ENCODE data around the gene TMEM154.
"Not testable (repeated sequence)": the region's sequence is repeated elsewhere in the genome, so short reads cannot be mapped to it uniquely, and the experiment has no call there.

TMEM154 gene

GRCh38 chr4:152666946-152667345, 12.9 kb downstream of the TMEM154 start:
- DNase-seq (ENCODE audit: low read depth), result no peak

DNA sequence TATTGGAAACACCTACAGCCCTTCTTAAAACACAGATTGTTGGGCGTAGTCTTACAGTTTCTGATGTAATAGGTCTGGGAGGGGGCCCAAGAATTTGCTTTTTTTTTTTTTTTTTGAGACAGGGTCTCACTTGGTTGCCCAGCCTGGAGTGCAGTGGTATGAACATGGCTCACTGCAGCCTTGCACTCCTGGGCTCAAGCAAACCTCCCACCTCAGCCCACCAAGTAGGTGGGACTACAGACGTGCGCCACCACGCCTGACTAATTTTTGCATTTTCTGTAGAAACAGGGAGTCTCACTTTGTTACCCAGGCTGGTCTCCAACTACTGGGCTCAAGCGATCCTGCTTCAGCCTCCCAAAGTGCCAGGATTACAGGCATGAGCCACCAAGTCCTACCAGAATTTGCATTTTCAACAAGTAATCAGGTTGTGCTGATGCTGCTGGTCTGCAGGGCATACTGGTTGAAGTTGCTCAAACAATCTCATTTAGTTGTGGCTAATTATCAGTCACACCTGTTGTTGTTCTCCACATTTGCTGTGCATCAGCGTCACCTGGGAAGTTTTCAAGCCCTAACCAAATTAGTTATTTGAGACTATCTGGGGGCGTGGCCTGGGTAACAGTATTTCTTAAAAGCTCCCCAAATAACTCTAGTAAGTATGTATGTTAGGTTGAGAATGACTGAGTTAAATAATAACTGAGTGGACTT, 14.0 kb downstream of the TMEM154 start:
- DNase-seq (ENCODE audit: low read depth), result no peak

DNA sequence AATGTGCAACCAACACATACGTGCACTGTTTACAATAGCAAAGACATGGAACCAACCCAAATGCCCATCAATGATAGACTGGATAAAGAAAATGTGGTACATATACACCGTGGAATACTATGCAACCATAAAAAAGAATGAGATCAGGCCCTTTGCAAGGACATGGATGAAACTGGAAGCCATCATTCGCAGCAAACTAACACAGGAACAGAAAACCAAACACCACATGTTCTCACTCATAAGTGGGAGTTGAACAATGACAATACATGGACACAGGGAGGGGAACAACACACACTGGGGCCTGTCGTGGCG, 15.8 kb downstream of the TMEM154 start:
- not testable (repeated sequence) for DNase-seq (ENCODE audit: low read depth)

GRCh38 chr4:152663203-152664066, 16.4 kb downstream of the TMEM154 start:
- no peak for DNase-seq (ENCODE audit: low read depth)

- no peak for DNase-seq (ENCODE audit: low read depth)
Observed at GRCh38 chr4:152661649-152662048, 18.1 kb downstream of the TMEM154 start.

GRCh38 chr4:152660526-152660925, 19.3 kb downstream of the TMEM154 start:
- no peak for DNase-seq (ENCODE audit: low read depth)

DNA sequence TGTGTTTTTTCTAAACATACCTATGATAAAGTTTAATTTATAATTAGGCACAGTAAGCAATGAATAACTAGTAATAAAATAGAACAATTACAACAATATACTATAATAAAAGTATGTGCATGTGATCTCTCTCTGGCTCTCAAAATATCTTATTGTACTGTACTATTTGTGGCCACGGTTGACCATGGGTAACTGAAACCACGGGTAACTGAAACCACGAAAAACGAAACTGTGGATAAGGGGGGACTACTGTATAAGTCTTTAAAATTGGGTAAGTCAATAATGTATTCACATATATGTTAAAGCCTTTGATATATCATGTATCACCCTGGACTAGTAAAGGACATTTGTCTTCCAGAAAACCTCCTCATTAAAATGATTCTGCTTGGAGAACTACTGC, 20.0 kb downstream of the TMEM154 start:
- DNase-seq (ENCODE audit: low read depth), result no peak

- DNase-seq (ENCODE audit: low read depth), result no peak
Observed at GRCh38 chr4:152657657-152658056, 22.1 kb downstream of the TMEM154 start.

DNA sequence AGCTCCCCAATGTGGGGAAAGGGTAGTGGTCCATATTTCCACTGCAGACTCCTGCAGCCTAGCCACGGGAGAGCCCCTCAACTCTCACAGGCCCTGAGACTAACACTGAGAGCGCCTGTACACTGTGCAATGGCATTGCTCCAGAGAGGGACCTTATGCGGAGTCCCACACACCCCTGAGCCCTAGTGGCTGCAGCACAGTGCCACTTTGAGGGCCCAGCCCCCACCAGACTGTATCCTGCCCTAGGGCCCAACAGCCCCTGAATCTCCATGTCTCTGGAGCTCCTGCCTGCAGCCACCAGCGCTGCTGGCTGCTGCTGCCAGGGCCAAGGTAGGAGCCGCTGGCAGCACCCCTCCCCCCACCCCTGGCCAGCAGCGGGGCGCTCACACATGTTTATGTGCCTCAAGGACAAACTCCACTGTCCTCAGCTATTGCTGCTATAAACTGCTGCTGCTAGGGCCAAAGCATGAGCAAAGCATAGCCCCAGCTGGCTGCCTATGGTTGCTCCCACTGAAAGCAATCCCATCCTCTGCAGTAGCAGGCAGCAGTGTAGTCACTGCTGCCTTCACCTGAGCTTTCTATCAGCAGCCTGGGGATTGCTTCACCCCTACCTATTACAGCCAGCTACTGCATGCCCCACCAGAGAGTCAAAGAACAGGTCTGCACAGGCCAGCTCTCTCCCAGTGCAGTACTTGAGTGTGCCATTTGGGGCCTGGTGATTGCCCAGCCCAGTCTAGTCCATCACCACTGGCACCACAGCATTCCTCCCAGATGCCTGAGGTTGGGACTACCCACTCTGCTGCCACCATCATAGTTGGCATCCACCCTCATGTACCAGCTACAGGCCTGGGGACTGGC, 24.3 kb downstream of the TMEM154 start:
- DNase-seq (ENCODE audit: low read depth), result no peak

DNA sequence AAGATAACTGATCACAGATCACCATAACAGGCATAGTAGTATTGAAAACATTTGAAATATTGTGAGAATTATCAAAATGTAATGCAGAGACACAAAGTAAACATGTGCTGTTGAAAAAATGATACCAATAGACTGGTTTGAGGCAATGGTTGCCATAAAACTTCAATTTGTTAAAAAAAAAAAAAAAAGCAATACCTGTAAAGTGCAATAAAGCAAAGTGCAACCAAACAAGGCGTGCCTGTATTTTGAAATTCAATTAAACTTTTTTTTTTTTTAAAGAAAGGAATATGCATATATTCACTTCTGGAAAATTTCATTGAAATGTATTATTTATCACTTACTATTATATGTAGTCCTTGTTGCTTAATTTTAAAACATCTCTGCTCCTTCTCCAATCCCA, 27.7 kb downstream of the TMEM154 start:
- DNase-seq (ENCODE audit: low read depth), result no peak

GRCh38 chr4:152651473-152652060, 28.2 kb downstream of the TMEM154 start:
- DNase-seq (ENCODE audit: low read depth), result no peak

DNA sequence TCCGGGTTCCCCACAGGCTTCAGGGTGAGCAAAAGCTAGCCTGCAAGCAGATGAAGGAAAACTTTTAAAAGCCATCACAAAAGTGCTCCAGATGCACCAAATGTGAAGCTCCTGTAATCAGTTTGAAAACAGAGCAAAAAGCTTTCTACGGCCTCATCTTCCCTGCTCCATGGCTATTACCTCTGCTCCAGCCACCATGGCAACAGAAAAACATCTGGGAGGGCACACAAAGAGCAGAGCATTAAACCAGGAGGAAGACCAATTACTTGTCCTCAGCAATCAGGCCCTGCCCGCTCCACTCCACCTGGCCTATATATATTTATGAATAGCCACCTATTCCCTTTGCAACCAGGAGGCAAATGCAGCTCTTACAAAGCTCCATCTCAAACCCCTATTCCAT, 33.6 kb downstream of the TMEM154 start:
- no peak for DNase-seq (ENCODE audit: low read depth)

GRCh38 chr4:152644130-152644529, 35.7 kb downstream of the TMEM154 start:
- DNase-seq (ENCODE audit: low read depth), result no peak

DNA sequence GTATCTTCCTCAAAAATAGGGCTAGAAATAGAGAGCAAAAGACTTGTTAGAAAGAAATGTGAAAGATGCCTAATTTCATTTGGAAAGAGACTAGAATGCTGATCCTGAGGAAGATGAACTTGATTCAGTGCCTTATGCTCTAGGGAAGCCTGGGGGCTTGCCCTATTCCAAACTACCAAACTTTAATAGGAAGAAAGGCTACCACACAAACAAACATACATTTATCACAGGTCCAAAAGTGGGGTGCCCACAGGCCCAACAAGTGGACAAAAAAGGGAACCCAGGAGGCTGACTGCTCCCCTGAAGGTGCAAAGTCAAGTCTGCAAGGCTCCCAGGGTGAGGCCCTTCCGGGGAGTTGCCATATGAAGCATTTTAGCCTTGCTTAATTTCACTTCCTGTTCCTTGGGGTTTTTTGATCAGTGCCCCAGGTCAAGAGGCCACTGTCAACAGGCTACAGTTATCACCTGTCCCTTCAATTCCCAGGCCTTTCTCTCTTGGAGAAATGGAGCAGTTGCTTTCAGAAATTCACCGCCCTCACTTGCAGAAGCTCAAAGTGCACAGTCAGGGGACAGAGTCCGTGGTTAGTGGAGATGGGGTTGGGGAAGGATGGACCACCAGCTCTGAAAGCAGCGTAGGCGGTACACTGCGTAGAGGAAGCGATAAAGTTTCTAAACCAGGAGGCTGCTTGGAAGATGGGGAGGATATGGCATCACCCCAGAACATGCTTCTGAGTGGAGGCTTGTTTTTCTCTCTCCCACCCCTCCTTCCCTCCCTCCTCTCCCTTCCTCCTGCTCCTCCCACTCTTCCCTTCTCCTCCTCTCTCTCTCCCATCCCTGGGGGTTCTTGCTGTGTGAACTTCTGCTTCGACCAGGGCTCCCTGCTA, 36.4 kb downstream of the TMEM154 start:
- DNase-seq (ENCODE audit: low read depth), result no peak

DNA sequence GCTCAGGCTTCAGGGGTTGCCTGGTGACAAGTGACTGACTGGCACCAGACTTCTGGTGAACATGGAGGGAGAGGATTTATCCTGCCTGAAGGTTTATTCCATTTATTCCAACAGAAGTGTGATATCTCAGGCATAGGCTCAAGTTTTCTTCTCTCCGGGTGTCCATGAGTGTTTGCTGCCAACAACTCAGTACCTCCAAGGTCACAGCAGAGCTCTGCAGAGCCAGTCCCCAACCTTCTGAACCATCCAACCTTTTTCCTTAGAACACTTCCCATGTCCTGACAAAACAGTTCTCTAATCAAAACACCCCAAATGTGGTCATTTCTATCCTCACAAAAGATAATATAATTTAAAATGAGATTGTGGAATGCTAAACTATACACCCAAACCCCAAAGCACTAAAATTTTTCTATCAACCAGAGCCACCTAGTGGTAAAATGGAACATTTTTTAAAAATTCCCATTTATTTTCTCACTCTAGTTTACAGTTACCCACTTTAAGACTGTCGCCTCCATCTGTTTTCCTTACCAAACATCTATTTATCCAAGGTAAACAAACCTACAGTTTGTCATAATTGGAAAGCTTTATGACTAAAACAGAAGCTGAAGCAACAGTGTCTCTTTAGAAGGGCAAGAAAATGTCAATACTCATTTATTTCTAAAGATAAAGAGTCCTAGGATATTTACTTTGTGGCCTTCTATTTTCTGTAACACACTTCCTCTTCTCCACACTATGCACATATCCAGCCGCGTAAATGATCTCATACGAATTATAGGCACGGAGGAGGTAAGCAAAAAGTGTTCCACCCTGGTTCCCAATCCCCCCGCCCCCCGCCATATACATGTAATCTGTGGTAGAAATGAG, 39.5 kb downstream of the TMEM154 start:
- peak; percentile 40 for DNase-seq (ENCODE audit: low read depth)

- no peak for DNase-seq (ENCODE audit: low read depth)
Observed at GRCh38 chr4:152635851-152636250, 43.9 kb downstream of the TMEM154 start.

- no peak for DNase-seq (ENCODE audit: low read depth)
Observed at GRCh38 chr4:152634110-152634760, 45.6 kb downstream of the TMEM154 start.

DNA sequence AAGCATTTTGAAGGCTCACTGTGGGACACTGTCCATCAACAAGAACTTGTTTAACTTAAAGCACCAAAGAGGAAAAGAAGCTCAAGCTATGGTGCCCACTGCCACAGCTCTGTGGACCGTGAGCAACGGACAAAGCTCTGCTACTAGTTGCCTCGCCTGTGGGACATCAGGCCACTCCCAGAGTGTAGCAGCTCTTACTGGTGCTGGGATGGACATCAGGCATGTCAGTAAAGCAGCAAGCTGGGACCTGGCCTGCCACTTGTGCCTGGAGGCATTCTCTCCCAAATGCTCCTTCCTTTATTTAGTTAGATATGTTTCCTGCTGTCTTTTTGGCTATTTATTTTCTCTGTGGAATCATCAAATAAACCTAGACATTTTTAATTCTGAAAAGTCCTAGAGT, 46.7 kb downstream of the TMEM154 start:
- peak; percentile 27 for DNase-seq (ENCODE audit: low read depth)

DNA sequence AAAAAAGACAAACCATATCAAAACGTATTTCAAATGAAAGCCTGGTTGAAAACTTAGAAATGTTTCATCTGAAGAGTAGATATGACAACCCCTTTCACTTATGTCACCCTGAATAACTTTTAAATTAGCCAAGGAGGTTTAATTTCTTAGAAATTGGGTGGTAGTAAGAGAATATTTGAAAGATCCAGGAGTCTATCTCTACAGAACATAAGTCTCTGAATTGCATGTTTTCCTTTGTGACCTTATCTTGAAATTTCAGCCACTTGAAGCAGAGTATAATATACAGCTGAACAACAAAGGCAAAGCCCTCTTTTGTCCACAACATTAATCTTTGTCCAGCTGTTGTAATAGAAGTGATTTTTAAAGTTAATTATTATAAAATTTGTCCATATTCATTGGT, 49.5 kb downstream of the TMEM154 start:
- DNase-seq (ENCODE audit: low read depth), result no peak

- no peak for DNase-seq (ENCODE audit: low read depth)
Observed at GRCh38 chr4:152629908-152630307, 49.9 kb downstream of the TMEM154 start.
